ENCODE measurements around the gene NKD2. TPM values are rescaled to one million over a fixed set of nuclear protein-coding genes. Genes with fewer than 3 reads are reported as not detected.

Gene NKD2
- total RNA-seq, 1 experiment from 2014 or later = 12.8 TPM

- TF ChIP-seq ZNF425 (CRISPR knock-in tag; conservative IDR thresholded peaks at IDR 0.05) (no peak), ZNF281 (CRISPR knock-in tag; IDR thresholded peaks at IDR 0.05) (no peak), RORB (CRISPR knock-in tag; IDR thresholded peaks at IDR 0.05) (no peak)
Observed at GRCh38 chr5:966345-966710, 42.3 kb upstream of the NKD2 start (continued).

- ChIA-PET CTCF (interaction anchor here (0.6 kb wide), 1 partner anchor 40 kb away, joined by 3 read pairs; no protein-coding TSS in a partner anchor), POLR2A (no interaction called here)
- H3K4me3 Mint-ChIP-seq = no peak overlapping the region
- TF ChIP-seq FOXP1 (CRISPR knock-in tag; IDR thresholded peaks at IDR 0.05; ENCODE audit: borderline replicate concordance) (no peak), MAX (CRISPR knock-in tag; IDR thresholded peaks at IDR 0.05) (no peak), FOXP4 (CRISPR knock-in tag; IDR thresholded peaks at IDR 0.05) (no peak), NFATC4 (CRISPR knock-in tag; IDR thresholded peaks at IDR 0.05) (no peak), FOXK1 (CRISPR knock-in tag; IDR thresholded peaks at IDR 0.05) (no peak), ARID4B (CRISPR knock-in tag; IDR thresholded peaks at IDR 0.05; ENCODE audit: borderline replicate concordance) (no peak)
- H3K27ac Mint-ChIP-seq = no peak overlapping the region
- no peak for DNase-seq (ENCODE audit: low spot score)
- no peaks in the 10 kb centered on the region for H3K36me3 Mint-ChIP-seq
- ATAC-seq = no peak
- H3K9me3 Mint-ChIP-seq = peaks cover 11% of the 10 kb centered on the region
- no peaks in the 10 kb centered on the region; the same call in none of the 2 replicates for H3K27me3 Mint-ChIP-seq (ENCODE audit: low read depth)
- H3K4me1 Mint-ChIP-seq = no peaks in the 10 kb centered on the region
Observed at GRCh38 chr5:966941-967340, 41.7 kb upstream of the NKD2 start.

- POLR2A ChIA-PET = no interaction called here
- Mint-ChIP-seq H3K36me3 (no peaks in the 10 kb centered on the region), H3K4me1 (no peaks in the 10 kb centered on the region), H3K9me3 (peaks cover 19% of the 10 kb centered on the region), H3K27ac (no peak overlapping the region), H3K4me3 (no peak overlapping the region), H3K27me3 (ENCODE audit: low read depth) (no peaks in the 10 kb centered on the region; the same call in none of the 2 replicates)
- CTCF ChIA-PET = no interaction called here
- DNase-seq (ENCODE audit: low spot score) = no peak
- ATAC-seq = no peak
- no peak for TF ChIP-seq EMX1 (CRISPR knock-in tag; IDR thresholded peaks at IDR 0.05)
- no peak for TF ChIP-seq MLX (CRISPR knock-in tag; IDR thresholded peaks at IDR 0.05)
- TF ChIP-seq ATF2 (CRISPR knock-in tag; IDR thresholded peaks at IDR 0.05; ENCODE audit: borderline replicate concordance, low read depth) = no peak
- TF ChIP-seq PREB (CRISPR knock-in tag; IDR thresholded peaks at IDR 0.05; ENCODE audit: borderline replicate concordance) = no peak
- no peak for TF ChIP-seq NFE2L1 (CRISPR knock-in tag; IDR thresholded peaks at IDR 0.05)
- no peak for TF ChIP-seq FOXK1 (CRISPR knock-in tag; IDR thresholded peaks at IDR 0.05)
- no peak for TF ChIP-seq ETV6 (CRISPR knock-in tag; IDR thresholded peaks at IDR 0.05)
- TF ChIP-seq CREB1 (CRISPR knock-in tag; IDR thresholded peaks at IDR 0.05) = no peak
- TF ChIP-seq SP1 (CRISPR knock-in tag; conservative IDR thresholded peaks at IDR 0.05) = no peak
- TF ChIP-seq ZNF232 (CRISPR knock-in tag; IDR thresholded peaks at IDR 0.05) = no peak
- TF ChIP-seq SMAD4 (CRISPR knock-in tag; IDR thresholded peaks at IDR 0.05) = no peak
Observed at GRCh38 chr5:968881-969280, 39.7 kb upstream of the NKD2 start.

Data from WTC11 (cell line).